Suppressor macrophage treated with lipopolysaccharide for 4 hours (primary cell): Measurements from ENCODE around the gene CTNNA2.

Source experiments
- DNase-seq: peaks from one replicate; pipeline ENCODE4 v3.0.0-alpha.2; 2020

CTNNA2 gene

DNA sequence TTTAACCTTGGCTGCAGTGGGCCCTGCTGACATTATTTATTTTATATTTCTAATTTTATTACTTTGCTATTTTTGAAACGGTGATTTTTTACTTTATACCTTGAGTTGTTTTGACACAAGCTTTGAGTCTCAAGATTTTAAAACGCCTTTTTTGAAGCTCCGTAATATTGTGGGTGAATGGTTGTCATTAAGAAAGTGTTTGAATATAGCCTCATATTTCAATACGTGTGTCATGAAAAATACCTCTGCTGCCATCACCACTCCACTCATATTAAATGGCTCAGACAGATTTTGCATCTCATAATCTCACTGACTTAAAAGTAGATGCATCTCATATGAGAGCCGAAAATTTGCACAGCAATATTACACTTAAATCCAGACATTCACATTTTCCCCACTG, 106.6 kb downstream of the CTNNA2 start:
- no peak for DNase-seq

DNA sequence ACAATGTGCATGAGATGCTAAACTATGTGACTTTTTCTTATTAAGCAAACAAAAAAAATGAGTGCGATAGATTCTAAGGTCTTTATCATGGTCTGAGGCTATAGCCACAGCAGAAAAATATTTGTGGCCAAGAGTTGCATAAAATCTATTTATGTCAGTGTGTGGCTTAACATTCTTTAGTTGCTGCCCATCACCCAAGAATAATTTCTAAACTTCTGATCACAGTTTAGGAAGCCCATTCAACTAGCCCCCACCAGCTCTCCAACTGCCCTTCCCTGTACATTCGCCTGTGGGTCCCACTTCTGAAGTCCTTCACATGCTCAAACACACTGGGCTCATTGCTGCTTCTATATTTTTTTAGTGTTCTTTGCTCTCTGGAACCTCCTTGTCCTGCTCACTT, 107.1 kb downstream of the CTNNA2 start:
- no peak for DNase-seq

GRCh38 chr2:79620679-79621078, 107.8 kb downstream of the CTNNA2 start:
- no peak for DNase-seq

DNA sequence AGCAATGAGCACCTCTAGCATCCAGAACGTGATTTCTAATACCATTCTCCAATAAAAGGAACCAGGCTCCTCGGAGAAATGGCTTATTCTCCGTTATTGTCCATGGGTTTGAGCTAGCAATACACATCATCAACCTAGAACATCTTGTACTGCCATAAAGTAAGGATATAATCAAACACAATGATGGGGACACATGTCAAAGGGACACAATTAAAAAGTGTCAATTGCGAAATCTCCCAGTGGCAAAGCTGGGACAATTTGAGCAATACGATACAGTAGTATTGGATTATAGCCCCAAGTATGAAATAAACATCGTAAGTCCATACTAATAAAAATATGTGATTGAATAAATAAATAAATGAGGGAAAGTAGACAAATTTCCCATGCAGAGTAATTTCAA, 108.4 kb downstream of the CTNNA2 start:
- DNase-seq: no peak

DNA sequence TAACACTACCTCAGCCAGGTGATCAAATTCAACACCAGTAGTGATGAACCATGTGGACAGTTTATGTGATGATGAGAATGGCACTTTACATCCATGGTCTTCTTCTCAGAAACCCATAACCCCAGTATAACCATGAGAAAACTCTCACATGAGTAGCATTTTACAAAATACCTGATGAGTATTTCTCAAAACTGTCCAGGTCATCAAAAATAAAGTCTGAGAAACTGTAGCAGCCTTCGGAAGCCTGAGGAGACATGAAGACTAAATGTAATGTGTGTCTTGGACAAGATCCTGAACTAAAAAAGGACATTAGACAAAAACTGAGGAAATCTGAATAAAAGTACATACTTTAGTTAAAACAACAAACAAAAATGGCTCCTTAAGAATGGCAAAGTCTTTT, 108.9 kb downstream of the CTNNA2 start:
- DNase-seq: no peak

GRCh38 chr2:79622508-79622907, 109.7 kb downstream of the CTNNA2 start:
- DNase-seq: no peak

- DNase-seq: no peak
Measured at GRCh38 chr2:79627237-79627636, 114.4 kb downstream of the CTNNA2 start.

GRCh38 chr2:79630060-79630459, 117.2 kb downstream of the CTNNA2 start:
- DNase-seq: no peak

DNA sequence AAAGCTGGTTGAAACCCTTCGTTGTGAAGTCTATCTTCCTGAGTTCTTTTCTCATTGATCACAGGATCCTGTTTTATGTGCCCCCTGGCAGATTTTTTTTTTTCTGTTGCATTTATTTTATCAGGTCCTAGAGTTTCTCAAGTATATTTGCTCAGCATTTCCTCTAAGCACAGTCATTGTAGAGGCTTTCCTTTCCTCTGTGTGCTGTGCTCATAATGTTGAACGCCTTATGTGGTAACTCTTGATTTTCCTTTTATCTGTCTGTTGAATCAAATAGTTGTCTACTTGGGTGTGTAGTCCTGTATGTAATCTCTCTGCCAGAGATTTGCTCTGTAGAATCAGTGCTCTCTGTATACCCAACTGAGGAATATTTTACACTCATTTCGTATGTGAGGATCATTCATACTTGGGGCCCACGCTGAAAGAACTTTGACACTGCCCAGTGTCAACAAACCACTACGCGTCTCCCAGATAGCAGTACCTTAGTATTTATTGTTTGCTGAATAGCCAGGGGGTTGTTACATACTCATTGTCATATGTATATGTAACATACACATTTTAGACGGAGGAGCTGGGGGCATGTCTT, 118.2 kb downstream of the CTNNA2 start:
- DNase-seq: no peak

- no peak for DNase-seq
Measured at GRCh38 chr2:79638410-79638809, 125.6 kb downstream of the CTNNA2 start.

GRCh38 chr2:79638954-79639353, 126.1 kb downstream of the CTNNA2 start:
- DNase-seq: no peak

GRCh38 chr2:79640001-79640400, 127.2 kb downstream of the CTNNA2 start:
- no peak for DNase-seq

GRCh38 chr2:79649531-79649930, 136.7 kb downstream of the CTNNA2 start:
- DNase-seq: no peak

GRCh38 chr2:79660557-79660956, 147.7 kb downstream of the CTNNA2 start:
- DNase-seq: no peak

GRCh38 chr2:79665091-79665490, 152.2 kb downstream of the CTNNA2 start:
- DNase-seq: no peak

DNA sequence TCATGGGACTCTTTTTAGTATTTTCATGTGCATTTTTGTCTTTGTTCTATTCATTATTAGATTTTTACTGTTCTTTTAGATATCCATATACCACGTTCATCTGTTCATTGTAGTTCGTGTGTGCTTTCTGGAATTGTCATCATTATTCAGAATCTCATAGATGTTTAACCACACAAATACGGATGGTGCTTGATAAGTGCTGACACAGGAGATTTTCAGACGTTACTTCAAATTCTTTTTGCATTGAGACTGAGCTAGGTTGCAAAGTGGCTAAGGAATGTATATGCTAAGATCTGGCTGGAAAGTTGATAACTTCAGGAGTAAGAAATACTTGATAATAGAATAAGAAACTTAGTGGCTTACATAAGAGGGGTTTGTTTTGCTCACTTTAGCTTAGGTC, 153.6 kb downstream of the CTNNA2 start:
- no peak for DNase-seq

DNA sequence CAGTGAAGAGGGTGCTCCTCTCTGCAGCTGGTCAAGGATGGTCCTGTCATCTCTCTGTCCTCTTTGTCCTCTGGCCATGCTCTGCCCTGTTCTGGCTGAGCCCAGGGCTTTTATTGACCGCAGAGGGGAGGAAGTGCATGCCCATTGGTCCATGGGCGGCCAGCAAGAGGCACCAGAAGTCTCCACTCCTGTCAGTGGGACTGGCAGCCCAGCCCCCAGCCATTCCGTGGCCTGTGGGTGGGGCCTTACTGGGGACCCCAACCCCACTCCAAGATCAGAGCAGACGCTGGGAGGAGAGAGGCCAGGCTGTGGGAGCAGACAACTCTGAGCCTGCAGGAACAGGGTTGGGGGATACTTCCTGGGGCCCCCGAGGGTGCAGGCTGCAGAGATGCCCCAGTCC, 156.9 kb downstream of the CTNNA2 start:
- no peak for DNase-seq

DNA sequence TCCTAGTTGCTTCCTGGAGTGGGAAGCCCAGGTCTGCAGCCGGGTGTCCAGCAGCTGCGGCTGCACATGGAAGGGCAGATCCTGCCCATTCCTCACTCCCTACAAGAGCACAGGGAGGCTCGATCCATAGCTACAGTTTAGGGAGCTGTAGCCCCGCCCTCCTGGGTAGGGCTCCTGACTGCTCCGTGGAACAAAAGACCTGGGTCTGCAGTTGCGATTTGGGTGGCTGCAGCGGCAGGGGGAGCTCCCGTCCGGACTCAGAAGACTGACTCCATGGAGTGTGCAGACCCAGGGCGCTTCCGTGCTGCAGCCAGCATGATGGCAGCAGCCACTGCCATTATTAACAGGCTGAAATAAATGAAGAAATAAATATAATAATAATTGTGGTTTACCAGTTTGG, 157.3 kb downstream of the CTNNA2 start:
- no peak for DNase-seq

DNA sequence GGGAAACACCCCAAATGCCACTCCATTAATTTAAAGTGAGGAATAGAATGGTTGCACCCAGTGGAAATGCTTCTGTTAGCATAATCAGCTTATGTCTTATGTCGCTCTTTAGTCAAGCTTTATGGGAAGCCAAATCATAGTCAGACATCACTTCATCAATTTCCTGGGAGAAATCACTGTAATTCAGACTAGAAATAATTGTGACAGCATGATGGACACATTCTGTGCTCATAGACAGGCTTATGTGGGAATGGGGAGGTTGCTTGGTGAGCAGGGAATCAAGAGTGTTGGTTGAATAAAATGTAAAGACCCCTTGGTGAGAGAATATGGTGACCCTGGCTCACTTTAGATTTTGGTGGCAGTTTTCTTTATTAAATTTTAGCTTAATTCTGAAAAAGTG, 174.0 kb downstream of the CTNNA2 start:
- no peak for DNase-seq

DNA sequence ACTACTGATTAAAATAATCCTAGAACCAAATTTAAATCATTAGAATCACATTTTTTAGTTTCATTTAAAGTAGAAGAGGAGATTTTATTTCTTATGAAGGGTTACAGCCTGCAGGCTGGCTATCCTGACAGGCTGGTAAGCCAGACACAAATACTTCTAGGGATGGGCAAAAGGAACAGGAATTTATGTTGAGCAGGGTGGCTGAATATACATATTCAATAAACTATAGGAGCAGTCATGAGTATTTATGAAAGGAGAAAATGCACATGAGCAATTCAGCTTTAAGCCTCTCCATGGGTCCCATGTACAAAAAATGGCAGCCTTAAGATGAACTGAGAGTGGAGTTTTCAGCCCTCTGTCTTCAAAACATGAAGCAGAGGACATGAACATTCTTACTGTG, 182.4 kb downstream of the CTNNA2 start:
- DNase-seq: no peak

DNA sequence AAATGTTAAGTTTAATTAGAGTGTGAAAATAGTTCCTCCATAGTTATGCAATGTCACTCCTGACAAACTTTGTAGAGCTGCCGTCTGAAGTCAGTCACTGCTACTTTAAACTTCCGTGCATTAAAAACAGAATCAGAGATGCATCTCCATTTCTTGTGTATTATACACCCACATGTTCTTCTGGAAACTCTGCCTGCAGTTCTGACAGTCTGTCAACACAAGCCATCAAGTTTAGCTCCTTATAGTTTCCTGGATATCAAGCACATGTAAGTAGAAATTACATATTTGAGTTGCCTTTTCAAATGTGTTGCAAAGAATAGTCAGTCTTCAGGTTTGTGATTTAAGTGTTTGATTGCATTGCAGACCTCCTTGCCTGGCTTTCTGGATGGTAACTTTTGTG, 184.3 kb downstream of the CTNNA2 start:
- no peak for DNase-seq

DNA sequence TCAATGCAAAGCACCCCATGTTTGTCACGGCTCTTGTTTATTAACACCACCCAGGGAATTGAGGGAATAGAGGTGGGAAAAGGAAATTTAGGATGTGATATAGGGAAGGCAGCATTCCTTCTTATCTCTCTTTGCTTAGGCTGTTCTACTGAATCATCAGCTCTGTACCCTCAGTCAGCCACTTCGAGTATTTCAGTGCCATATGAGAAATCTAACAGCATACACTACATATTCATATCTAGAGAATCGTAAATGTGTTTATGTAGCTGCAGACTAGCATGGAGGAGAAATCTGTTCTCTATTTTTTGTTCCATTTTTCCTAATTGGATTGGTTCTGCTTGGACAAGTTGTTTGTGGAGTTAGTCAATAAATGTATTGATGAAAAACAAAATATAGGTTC, 187.8 kb downstream of the CTNNA2 start:
- no peak for DNase-seq

GRCh38 chr2:79702905-79703304, 190.1 kb downstream of the CTNNA2 start:
- no peak for DNase-seq

- DNase-seq: no peak
Measured at GRCh38 chr2:79711098-79711497, 198.2 kb downstream of the CTNNA2 start.

DNA sequence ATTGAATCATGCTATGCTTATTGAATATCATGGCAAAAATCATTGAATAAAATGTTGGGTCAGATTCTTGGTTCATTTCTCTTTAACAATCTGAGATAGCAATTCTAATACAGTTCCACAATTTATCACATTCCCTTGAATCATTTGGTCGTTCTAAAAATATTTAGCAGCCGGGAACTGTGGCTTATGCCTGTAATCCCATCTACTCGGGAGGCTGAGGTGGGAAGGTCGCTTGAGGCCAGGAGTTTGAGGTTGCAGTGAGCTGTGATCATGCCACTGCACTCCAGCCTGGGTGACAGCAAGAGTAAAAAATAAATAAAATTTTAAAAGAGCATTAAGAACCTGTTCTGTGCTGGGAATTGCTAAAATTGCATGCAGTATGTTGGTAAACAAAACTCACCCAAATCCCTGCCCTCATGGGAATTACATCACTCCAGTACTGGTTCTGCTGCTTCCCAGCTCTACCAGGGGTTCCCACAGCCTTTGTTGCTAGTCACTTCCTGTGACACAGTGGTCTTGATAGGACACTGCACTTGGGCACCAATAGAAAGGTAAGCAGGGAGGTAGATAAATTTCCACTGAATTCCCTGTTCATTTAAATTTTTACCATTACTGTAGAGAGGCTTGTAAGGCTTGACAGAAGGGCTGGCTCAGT, 200.4 kb downstream of the CTNNA2 start:
- DNase-seq: no peak
